Astrocyte of the cerebellum (primary cell): ENCODE data around the gene INPP5D.
A peak's percentile ranks its signal among the peaks of the same experiment; 100 is the strongest.

ENCODE experiments used
- DNase-seq: peaks from one replicate; pipeline ENCODE4 v3.0.0-alpha.2; 2011; ENCODE audit warnings: low read depth
- H3K4me3 ChIP-seq: 2 replicates; pipeline ENCODE4 v1.5.1; 2011; ENCODE audit warnings: mild to moderate bottlenecking, low read depth, low read length, moderate library complexity
- in situ Hi-C: cut with HindIII; loops from 2 replicates; pipeline ENCODE4 v1.10.0; 2017; ENCODE audit warnings: low sequenced_read_pairs
- TF ChIP-seq, protein P1 (sequence below): IDR thresholded peaks from 2 replicates; pipeline ENCODE4 v1.5.1; 2012; ENCODE audit warnings: low read length, low read depth, moderate library complexity, mild to moderate bottlenecking; ENCODE audit errors: missing control alignments

The INPP5D gene

GRCh38 chr2:233250985-233251305, 190.8 kb downstream of the INPP5D start:
- in situ Hi-C loops, result no loop called here
- no peak overlapping the region for H3K4me3 ChIP-seq
- TF ChIP-seq, protein P1, sequence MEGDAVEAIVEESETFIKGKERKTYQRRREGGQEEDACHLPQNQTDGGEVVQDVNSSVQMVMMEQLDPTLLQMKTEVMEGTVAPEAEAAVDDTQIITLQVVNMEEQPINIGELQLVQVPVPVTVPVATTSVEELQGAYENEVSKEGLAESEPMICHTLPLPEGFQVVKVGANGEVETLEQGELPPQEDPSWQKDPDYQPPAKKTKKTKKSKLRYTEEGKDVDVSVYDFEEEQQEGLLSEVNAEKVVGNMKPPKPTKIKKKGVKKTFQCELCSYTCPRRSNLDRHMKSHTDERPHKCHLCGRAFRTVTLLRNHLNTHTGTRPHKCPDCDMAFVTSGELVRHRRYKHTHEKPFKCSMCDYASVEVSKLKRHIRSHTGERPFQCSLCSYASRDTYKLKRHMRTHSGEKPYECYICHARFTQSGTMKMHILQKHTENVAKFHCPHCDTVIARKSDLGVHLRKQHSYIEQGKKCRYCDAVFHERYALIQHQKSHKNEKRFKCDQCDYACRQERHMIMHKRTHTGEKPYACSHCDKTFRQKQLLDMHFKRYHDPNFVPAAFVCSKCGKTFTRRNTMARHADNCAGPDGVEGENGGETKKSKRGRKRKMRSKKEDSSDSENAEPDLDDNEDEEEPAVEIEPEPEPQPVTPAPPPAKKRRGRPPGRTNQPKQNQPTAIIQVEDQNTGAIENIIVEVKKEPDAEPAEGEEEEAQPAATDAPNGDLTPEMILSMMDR, result no peak
- no peak for DNase-seq

GRCh38 chr2:233251306-233252116, 191.4 kb downstream of the INPP5D start, which contains the start of gene ATG16L1:
Gene ATG16L1, plus strand, starts transcription at chr2:233251673. Its CDS starts 155 bp downstream, at chr2:233251828.
- DNase-seq, result peak; percentile 89
- in situ Hi-C loops, result no loop called here
- peak within 1 kb of the TSS; percentile 79 for H3K4me3 ChIP-seq
- TF ChIP-seq, protein P1, result peak; percentile 95

- no peak for DNase-seq
- H3K4me3 ChIP-seq, result peak overlapping the region; percentile 79
- in situ Hi-C loops, result no loop called here
- TF ChIP-seq, protein P1, result no peak
Observed at GRCh38 chr2:233252227-233252626, 192.1 kb downstream of the INPP5D start.

- in situ Hi-C loops, result no loop called here
- DNase-seq, result no peak
- TF ChIP-seq, protein P1, result no peak
- H3K4me3 ChIP-seq, result no peak overlapping the region
Observed at GRCh38 chr2:233255151-233255550, 195.0 kb downstream of the INPP5D start.

- H3K4me3 ChIP-seq, result no peak overlapping the region
- in situ Hi-C loops, result no loop called here
- TF ChIP-seq, protein P1, result no peak
- DNase-seq, result no peak
Observed at GRCh38 chr2:233256048-233256447, 195.9 kb downstream of the INPP5D start.
